SIG-M5 (cell line): Measurements from ENCODE around the gene ANK3.

Experiments used
- DNase-seq: peaks from one replicate; lab custom pipeline; 2025; lab: John Stamatoyannopoulos, UW

ANK3 gene

DNA sequence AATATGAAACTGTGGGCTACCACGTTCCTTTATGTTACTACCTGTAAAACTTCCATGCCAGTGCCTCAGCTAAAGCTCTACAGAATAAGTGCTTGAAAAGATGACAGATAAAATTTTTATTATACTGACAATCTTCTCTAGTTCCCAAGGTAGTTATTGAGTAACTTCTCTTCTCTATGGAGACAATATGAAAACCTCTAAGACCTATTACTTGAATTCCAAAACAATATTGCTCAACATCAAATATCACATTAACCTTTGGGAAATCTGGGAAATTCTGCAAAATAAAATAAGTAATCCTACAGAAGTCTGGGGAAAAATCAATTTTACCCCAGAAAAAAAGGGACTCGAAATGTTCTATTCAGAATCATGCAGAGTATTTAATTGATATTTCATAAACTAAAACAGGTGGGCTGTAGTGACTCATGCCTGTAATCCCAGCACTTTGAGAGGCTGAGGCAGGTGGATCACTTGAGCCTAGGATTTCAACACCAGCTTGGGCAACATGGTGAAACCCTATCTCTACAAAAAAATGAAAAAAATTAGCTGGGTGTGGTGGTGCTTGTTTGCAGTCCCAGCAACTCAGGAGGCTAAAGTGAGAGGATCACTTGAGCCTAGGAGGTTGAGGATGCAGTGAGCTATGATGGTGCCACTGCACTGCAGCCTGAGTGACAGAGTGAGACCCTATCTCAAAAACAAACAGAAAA lies 23.8 kb upstream of the ANK3 start:
- DNase-seq = no peak

DNA sequence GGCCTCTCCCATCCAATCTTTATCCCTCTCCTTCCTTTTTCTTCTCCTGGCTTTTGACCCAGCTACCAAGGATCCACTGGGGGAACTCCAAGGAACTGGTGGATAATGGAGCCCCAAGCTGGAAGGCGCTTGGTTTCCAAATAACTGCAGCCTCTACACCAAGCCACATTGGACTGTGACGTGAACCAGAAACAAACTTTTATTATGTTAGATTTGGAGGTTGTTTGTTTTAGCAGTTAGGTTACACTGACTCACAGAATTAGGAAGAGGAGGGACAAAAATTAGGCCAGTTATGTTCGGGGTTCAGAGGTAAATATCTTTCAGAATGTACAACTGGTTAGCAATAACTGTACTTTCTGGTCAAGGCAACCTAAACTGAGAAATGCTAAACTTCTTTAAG lies 21.3 kb upstream of the ANK3 start:
- DNase-seq = no peak

- DNase-seq = no peak
Measured at GRCh38 chr10:60409202-60409601, 19.5 kb upstream of the ANK3 start.

GRCh38 chr10:60406182-60406581 lies 16.5 kb upstream of the ANK3 start:
- no peak for DNase-seq

DNA sequence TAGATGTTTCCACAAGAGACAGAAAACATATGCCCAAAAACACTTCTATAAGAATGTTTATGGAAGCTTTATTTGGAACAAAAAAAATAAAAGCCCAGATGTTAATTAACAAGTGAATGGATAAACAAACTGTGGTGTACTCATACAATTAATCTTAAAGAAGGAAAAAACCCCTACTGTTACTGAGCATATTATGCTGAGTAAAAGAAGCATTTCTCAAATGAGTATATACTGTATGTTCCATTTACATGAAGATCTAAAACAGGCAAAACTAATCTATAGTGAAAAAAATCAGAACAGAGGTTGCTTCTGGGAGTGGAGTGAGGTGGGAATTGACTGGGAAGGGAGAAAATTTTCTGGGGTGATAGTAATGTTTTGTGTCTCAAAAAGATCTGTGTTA lies 15.5 kb upstream of the ANK3 start:
- no peak for DNase-seq

- no peak for DNase-seq
Measured at GRCh38 chr10:60403168-60403873, 13.6 kb upstream of the ANK3 start.

- DNase-seq = no peak
Measured at GRCh38 chr10:60400366-60400765, 10.7 kb upstream of the ANK3 start.

DNA sequence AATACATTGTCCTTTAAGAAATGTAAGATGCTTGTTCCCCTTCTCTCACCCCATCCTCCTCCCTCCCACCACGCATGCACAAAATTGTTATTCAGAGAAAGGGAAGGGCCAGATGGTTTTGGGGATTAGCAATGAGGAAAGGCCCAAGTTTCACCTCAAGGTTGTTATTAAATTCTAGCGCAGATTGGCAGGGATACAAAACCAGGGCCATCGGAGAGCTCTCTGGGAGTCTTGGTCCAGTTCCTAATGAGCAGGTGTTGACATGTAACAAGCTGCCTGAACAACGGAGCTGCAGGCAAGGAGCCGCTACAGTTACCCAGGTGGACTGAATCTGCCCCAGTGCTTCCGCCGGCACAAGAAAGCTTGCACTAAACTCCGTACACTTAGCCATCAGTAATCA lies 9.7 kb upstream of the ANK3 start:
- DNase-seq = no peak

- no peak for DNase-seq
Measured at GRCh38 chr10:60397792-60398191, 8.1 kb upstream of the ANK3 start.

DNA sequence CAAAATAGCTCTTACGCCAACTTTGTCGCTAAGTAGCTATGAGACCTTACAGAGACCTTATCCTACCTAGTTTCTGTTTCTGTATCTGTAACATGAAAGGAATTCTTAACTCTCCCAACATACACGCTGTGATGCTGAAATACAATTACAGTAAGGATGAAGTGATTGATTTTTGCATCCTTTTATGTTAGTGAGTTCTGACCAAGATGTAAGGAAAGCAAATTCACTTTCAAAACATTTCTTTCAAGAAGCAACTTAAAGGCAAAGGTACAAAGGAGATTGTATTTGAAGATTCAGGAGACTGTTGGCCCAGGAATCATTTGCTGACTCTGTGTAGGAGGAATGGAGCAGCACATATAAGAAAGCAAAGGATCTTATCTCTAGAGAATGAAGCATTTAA lies 7.1 kb upstream of the ANK3 start:
- DNase-seq = no peak

GRCh38 chr10:60395711-60396110 lies 6.0 kb upstream of the ANK3 start:
- no peak for DNase-seq

GRCh38 chr10:60394446-60394845 lies 4.8 kb upstream of the ANK3 start:
- no peak for DNase-seq

DNA sequence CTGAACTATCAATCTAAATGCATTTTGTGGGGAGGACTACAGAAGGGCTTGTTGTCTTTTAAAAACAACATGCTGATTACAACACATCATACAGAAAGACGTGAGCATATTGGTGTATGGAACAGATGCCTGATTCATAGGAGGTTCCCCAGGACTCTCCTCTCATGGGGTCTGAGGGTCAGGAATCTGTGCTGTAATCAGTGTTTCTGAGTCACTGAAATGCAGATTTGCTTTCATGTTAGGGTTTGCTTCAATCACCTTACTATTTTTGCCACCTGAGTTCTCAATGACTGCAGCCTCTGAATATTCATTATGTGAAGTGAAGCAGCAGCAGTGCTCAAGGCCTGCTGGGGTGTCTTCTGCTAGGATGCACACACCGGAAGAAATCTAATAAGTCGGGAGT lies 550 bp upstream of the ANK3 start:
- no peak for DNase-seq

GRCh38 chr10:60388709-60389301 lies 870 bp downstream of the ANK3 start:
- no peak for DNase-seq

GRCh38 chr10:60388116-60388625 lies 1.5 kb downstream of the ANK3 start:
- no peak for DNase-seq

GRCh38 chr10:60387531-60387930 lies 2.1 kb downstream of the ANK3 start:
- DNase-seq = no peak

- DNase-seq = no peak
Measured at GRCh38 chr10:60385399-60385738, 4.3 kb downstream of the ANK3 start.

DNA sequence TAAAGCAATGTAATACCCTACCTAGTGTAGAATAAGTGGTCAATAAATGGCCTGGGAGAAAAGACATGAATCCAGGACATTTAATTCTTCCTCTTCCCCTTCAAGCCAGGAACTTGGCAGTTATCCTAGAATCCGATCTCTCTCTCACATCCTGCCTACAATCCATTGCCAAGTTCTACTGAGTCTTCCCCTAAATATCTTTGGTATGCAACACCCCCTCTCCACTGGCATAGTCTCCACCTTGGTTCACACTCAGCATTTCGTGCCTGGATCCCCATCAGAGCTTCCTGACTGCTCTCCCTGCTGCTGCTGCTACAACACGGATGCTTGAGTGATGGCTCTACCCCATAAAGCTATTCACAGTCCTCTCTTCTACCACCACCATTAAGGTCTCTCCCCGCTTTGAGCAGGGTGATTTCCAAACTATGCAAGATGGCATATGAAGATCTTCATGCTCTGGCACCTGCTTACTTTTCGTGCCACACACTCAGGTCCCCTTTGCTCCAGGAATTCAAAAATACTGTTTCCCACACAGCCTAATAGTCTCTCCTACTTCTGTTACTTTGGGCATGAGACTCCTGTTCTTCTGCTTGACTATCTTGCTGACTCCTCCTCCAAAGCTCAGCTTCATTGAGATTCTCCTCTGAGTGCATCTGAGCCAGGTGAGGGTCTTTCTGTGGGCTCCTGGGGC lies 4.8 kb downstream of the ANK3 start:
- no peak for DNase-seq

DNA sequence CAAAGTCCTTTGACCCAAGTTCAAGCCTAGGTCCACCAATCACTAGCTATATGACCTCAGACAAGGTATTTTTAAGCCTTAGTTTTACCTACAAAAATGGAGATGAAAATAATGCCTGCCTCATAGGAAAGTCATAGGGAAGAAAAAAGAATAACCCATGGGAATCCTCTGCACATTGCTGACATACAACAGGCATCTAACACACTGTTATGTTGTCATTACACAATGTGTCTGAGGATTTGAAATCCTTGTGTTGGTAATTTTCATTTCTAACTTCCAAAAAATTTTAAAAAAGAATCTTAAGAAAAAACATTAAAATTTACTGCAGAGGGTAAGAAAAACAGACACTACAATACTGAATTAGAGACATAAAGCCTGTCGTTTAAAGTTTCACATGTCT lies 5.7 kb downstream of the ANK3 start:
- DNase-seq = no peak

- no peak for DNase-seq
Measured at GRCh38 chr10:60382946-60383681, 6.6 kb downstream of the ANK3 start.

DNA sequence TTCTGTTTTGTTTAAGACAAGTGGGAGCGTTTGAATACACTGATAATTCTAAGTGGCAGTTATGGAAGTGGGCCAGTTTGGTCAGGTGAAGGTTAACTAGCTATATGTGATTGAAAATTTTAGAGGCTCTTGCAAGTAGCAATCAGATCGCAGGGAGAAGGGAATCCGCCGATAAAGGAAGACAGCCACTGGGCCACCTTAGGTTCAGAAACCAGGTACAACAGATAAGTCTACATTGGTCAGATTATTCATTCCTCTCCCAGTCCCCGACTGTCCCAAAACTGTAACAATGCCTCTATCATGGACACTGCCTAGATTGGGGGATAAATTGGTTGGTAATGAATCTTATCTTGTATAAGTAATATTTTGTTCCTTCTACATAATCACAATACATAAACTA lies 8.9 kb downstream of the ANK3 start:
- no peak for DNase-seq

DNA sequence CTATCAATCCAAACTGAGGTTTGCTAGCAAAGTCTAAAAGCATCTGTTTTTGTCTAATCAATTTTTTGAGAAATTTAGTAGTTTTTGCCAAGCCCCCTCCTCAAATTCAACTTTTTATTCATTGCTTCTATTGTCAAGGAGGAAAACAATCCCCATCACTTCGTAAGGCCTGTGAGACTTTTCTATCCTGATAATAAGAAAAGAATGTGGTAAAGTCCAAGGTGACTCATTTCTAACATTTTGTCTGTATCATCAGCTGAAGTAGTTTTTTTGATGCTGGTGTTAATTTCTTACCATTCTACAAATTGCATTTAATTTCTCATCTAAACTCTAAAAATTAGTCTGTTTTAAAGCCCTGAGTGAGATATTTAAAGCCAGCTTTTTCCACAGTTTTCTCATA lies 11.7 kb downstream of the ANK3 start:
- DNase-seq = no peak
